IMR-90 (cell line): ENCODE measurements around the gene LENG9. TPM values are rescaled to one million over a fixed set of nuclear protein-coding genes. Genes with fewer than 3 reads are reported as not detected.

Experiments
- ATAC-seq: fragments of 200-7000 bp; cut with Tn5 transposase; 2 replicates; pipeline ENCODE4 v1.9.1; 2020; ENCODE audit warnings: low read depth, mild to moderate bottlenecking, moderate library complexity
- BruUV-seq: library from RNA; stranded (reverse); fragments of 400-500 nt; replicated peaks from 2 replicates; lab custom pipeline; 2021; lab: Mats Ljungman, UMichigan
- CTCF ChIA-PET: fragments of 300-600 bp; formaldehyde crosslinking; extraction: SDS; loops from one replicate; lab custom pipeline; 2021; ENCODE audit warnings: antibody characterized with exemption; lab: Yijun Ruan, JAX
- POLR2A ChIA-PET: fragments of 300-600 bp; sonication (Branson Sonifier 250); formaldehyde crosslinking; loops from one replicate; lab custom pipeline; 2022; ENCODE audit warnings: antibody characterized with exemption; ENCODE audit not compliant: unreplicated experiment; lab: Charles Lee
- DNase-seq: peaks from one replicate; pipeline ENCODE4 v3.0.0; 2013
- H2AFZ ChIP-seq: replicated peaks from 2 replicates; pipeline ENCODE3; 2013; ENCODE audit warnings: low read length, mild to moderate bottlenecking; ENCODE audit not compliant: poor library complexity
- H2AK5ac ChIP-seq: 2 replicates; pipeline ENCODE4 v1.6.1; 2013; ENCODE audit warnings: low read depth, low read length, inconsistent platforms
- H2AK9ac ChIP-seq: replicated peaks from 2 replicates; pipeline ENCODE3; 2013; ENCODE audit warnings: mild to moderate bottlenecking, low read depth, low read length, moderate library complexity; ENCODE audit not compliant: poor library complexity
- H2BK120ac ChIP-seq: 2 replicates; pipeline ENCODE4 v1.6.1; 2013; ENCODE audit warnings: low read depth, low read length, inconsistent platforms
- H2BK15ac ChIP-seq: 3 replicates; pipeline ENCODE4 v1.6.1; 2013; ENCODE audit warnings: low read depth, low read length, inconsistent platforms
- H2BK20ac ChIP-seq: 2 replicates; pipeline ENCODE4 v1.6.1; 2013; ENCODE audit warnings: low read depth, mild to moderate bottlenecking, inconsistent platforms, low read length, moderate library complexity
- H2BK5ac ChIP-seq: 2 replicates; pipeline ENCODE4 v1.6.1; 2013; ENCODE audit warnings: mild to moderate bottlenecking, low read depth, low read length, inconsistent platforms; ENCODE audit not compliant: poor library complexity, severe bottlenecking
- H3K14ac ChIP-seq: replicated peaks from 2 replicates; pipeline ENCODE4 v1.6.1; 2013; ENCODE audit warnings: low read depth, low read length, inconsistent platforms
- H3K18ac ChIP-seq: 2 replicates; pipeline ENCODE4 v1.6.1; 2013; ENCODE audit warnings: low read depth, low read length, control low read depth
- H3K23ac ChIP-seq: 2 replicates; pipeline ENCODE4 v1.6.1; 2013; ENCODE audit warnings: low read depth, low read length, inconsistent platforms
- H3K27ac ChIP-seq: 2 replicates; pipeline ENCODE4 v1.5.1; 2013; ENCODE audit warnings: mild to moderate bottlenecking, control low read depth, low read length; ENCODE audit not compliant: insufficient read depth
- H3K27me3 ChIP-seq: 2 replicates; pipeline ENCODE4 v1.6.1; 2013; ENCODE audit warnings: low read length; ENCODE audit not compliant: control insufficient read depth, insufficient read depth
- H3K36me3 ChIP-seq: 2 replicates; pipeline ENCODE4 v1.6.1; 2013; ENCODE audit warnings: low read length, mixed read lengths; ENCODE audit not compliant: control insufficient read depth, insufficient read depth
- H3K4ac ChIP-seq: 2 replicates; pipeline ENCODE4 v1.6.1; 2013; ENCODE audit warnings: low read depth, low read length, inconsistent platforms
- H3K4me1 ChIP-seq: 2 replicates; pipeline ENCODE4 v1.6.1; 2013; ENCODE audit warnings: low read length, mixed read lengths; ENCODE audit not compliant: control insufficient read depth, insufficient read depth
- H3K4me2 ChIP-seq: 2 replicates; pipeline ENCODE4 v1.6.1; 2013; ENCODE audit warnings: low read depth, mild to moderate bottlenecking, control low read depth, low read length, moderate library complexity
- H3K4me3 ChIP-seq: 2 replicates; pipeline ENCODE4 v1.5.1; 2013; ENCODE audit warnings: low read depth, mild to moderate bottlenecking, control low read depth, low read length, moderate library complexity; ENCODE audit not compliant: insufficient read depth
- H3K56ac ChIP-seq: 2 replicates; pipeline ENCODE4 v1.6.1; 2013; ENCODE audit warnings: low read length, inconsistent platforms; ENCODE audit not compliant: insufficient read depth; ENCODE audit errors: extremely low read depth
- H3K79me1 ChIP-seq, 2 experiments: 2 replicates each; pipeline ENCODE4 v1.6.1; 2013; ENCODE audit warnings: low read length in 2 of 2, inconsistent platforms in 1 of 2, low read depth in 1 of 2
- H3K9ac ChIP-seq: 2 replicates; pipeline ENCODE4 v1.6.1; 2013; ENCODE audit warnings: low read depth, low read length, control low read depth
- H3K9me1 ChIP-seq: 2 replicates; pipeline ENCODE4 v1.6.1; 2013; ENCODE audit warnings: low read length, inconsistent platforms; ENCODE audit not compliant: insufficient read depth
- H3K9me3 ChIP-seq: 2 replicates; pipeline ENCODE4 v1.6.1; 2013; ENCODE audit warnings: low read length; ENCODE audit not compliant: control insufficient read depth, insufficient read depth
- H4K20me1 ChIP-seq: 2 replicates; pipeline ENCODE4 v1.6.1; 2013; ENCODE audit warnings: low read length, inconsistent platforms; ENCODE audit not compliant: insufficient read depth
- H4K5ac ChIP-seq: 2 replicates; pipeline ENCODE4 v1.6.1; 2013; ENCODE audit warnings: mild to moderate bottlenecking, low read depth, low read length, control low read depth
- H4K8ac ChIP-seq, 2 experiments: 2 replicates each; pipeline ENCODE4 v1.6.1; 2013; ENCODE audit warnings: low read depth in 2 of 2, low read length in 2 of 2, control low read depth in 1 of 2, inconsistent platforms in 1 of 2
- H4K91ac ChIP-seq: 2 replicates; pipeline ENCODE4 v1.6.1; 2013; ENCODE audit warnings: low read depth, low read length, inconsistent platforms; ENCODE audit not compliant: insufficient read depth
- CEBPB ChIP-seq: IDR thresholded peaks from 2 replicates; pipeline ENCODE4 v1.6.1; 2012; ENCODE audit warnings: low read depth, low read length, improper control_type of control experiment
- CHD1 ChIP-seq: IDR thresholded peaks from 2 replicates; pipeline ENCODE4 v1.6.1; 2012; ENCODE audit warnings: low read depth, low read length, improper control_type of control experiment
- CTCF ChIP-seq: conservative IDR thresholded peaks from 2 replicates; pipeline ENCODE4 v1.5.1; 2012; ENCODE audit warnings: mild to moderate bottlenecking, low read depth, low read length, improper control_type of control experiment
- POLR2A ChIP-seq: IDR thresholded peaks from 2 replicates; pipeline ENCODE4 v1.6.1; 2012; ENCODE audit warnings: mild to moderate bottlenecking, low read depth, low read length
- USF2 ChIP-seq: fragments of 150-350 bp; IDR thresholded peaks from 2 replicates; pipeline ENCODE4 v1.6.1; 2017; ENCODE audit warnings: mild to moderate bottlenecking, antibody characterized with exemption, low read length, low read depth
- WGBS, 2 experiments: methylation state at CpG; one replicate each; pipeline versions ENCODE4 v1.1.5 to v1.1.7; 2013; ENCODE audit warnings: missing lambda C conversion rate in 2 of 2; ENCODE audit not compliant: insufficient read length in 1 of 2; ENCODE audit errors: extremely low coverage in 2 of 2; 5-methylcytosine and 5-hydroxymethylcytosine counted together
- dilution Hi-C: fragments of 300-500 bp; cut with HindIII; formaldehyde crosslinking; loops from one replicate; pipeline ENCODE4 v1.14.3; 2018; ENCODE audit warnings: low sequenced_read_pairs; ENCODE audit not compliant: unreplicated experiment
- in situ Hi-C: fragments of 300-500 bp; cut with MboI; formaldehyde crosslinking; loops from 3 replicates; pipeline ENCODE4 v1.14.3; 2019; ENCODE audit warnings: low sequenced_read_pairs, inconsistent platforms, mixed read lengths
- intact Hi-C: fragments of 100-400 bp; cut with micrococcal nuclease; formaldehyde crosslinking; loops from 2 replicates; pipeline ENCODE4 v1.10.0; 2022
- polyA plus RNA-seq, 3 experiments: library from polyadenylated mRNA; depleted of rRNA; stranded (reverse); fragments of >200 nt; gene quantifications; 2 replicates each; pipeline ENCODE4 v1.2.3, GENCODE V29; 2012; ENCODE audit warnings: low replicate concordance in 1 of 3
- total RNA-seq: library from RNA; depleted of rRNA; stranded (reverse); fragments of >200 nt; gene quantifications from 2 replicates; pipeline ENCODE4 v1.2.3, GENCODE V29; 2012

The LENG9 gene
- total and polyA plus RNA-seq, 2 of the 4 experiments (the other 2 are of a cell fraction), result 0.94 to 1.1 TPM

GRCh38 chr19:54421521-54421920, 42.1 kb downstream of the LENG9 start:
- Histone ChIP-seq H2BK120ac (no peak overlapping the region), H2AFZ (no peak overlapping the region), H3K36me3 (no peaks in the 10 kb centered on the region), H3K4ac (no peak overlapping the region), H3K14ac (no peak overlapping the region), H2AK5ac (no peak overlapping the region), H3K27ac (no peak overlapping the region), H3K27me3 (peaks cover 22% of the 10 kb centered on the region; the same call in 1 of the 2 replicates), H2BK5ac (no peak overlapping the region), H2AK9ac (no peak overlapping the region), H3K9me1 (peaks cover 3% of the 10 kb centered on the region; the same call in 1 of the 2 replicates), H3K79me1 (no peaks in the 10 kb centered on the region), H2BK15ac (no peak overlapping the region), H3K4me1 (no peaks in the 10 kb centered on the region), H2BK20ac (no peak overlapping the region), H3K9me3 (no peaks in the 10 kb centered on the region), H3K18ac (no peak overlapping the region), H3K4me2 (no peak overlapping the region), H3K4me3 (no peak overlapping the region), H4K5ac (no peak overlapping the region), H4K91ac (no peak overlapping the region), H3K56ac (no peak overlapping the region), H4K20me1 (no peaks in the 10 kb centered on the region), H3K9ac (no peak overlapping the region), H3K23ac (no peak overlapping the region), H4K8ac (no peak overlapping the region)
- WGBS, 2 experiments, result 100% methylated on average over 1 of the region's 7 CpGs; no CpG with 5 or more reads in 1 of the 2 experiments
- dilution Hi-C loops, result no loop called here
- ATAC-seq (no peak), DNase-seq (no peak)
- BruUV-seq, result no TSS peak
- TF ChIP-seq CHD1 (no peak), USF2 (no peak), POLR2A (no peak), CEBPB (no peak), CTCF (no peak)
- in situ Hi-C loops, result no loop called here
- POLR2A ChIA-PET, result no interaction called here
- CTCF ChIA-PET, result interaction anchor here (0.6 kb wide), 1 partner anchor 1209 kb away, joined by 5 read pairs; no protein-coding TSS in a partner anchor
- intact Hi-C loops, result no loop called here
